ENCODE measurements around the gene DAZAP2. TPM values are rescaled to one million over a fixed set of nuclear protein-coding genes. Genes with fewer than 3 reads are reported as not detected.
"Not testable (repeated sequence)": the region's sequence is repeated elsewhere in the genome, so short reads cannot be mapped to it uniquely, and the experiment has no call there.

Gene DAZAP2
- total and polyA plus RNA-seq, 2 experiments from 2014 or later: 145 to 216 TPM

DNA sequence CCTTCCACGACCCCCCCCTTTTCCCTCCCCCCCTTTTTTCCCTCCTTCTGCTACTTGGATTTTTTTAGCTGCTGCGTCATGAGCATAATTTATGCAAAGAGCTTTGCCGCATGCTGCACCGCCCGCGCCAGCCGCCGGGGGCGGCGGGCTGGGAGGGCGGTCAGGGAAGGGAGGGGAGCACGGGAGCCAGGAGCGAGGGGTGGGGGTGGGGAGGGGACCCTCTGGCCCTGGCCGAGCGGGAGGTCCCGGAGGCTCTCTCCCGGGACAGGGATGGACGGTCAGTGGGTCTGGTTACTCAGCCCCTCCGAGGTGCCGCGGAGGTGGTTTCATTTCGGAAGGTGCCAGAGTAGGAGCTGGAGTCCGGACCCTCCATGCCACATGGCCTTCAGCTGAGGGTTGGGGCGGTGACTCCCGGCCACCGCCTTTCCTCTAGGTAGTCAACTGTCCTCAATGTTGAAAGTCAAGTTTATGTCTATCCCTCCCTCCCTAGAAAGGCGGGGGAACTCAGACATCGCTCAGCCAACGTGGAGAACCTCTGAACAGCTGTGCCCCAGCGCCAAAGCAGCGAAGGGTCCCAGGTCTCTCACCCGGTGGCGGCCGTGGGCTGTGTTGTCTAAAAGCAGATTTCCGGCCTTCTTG lies 20.5 kb upstream of the DAZAP2 start, which contains the start of gene POU6F1:
POU6F1 (minus strand) TSS at position 95 of the 639 bp plus-strand sequence. CDS start 11,226 bp downstream, outside the sequence.
- peak within 1 kb of the TSS; percentile 99 for H2AFZ ChIP-seq
- 1 to 4% methylated on average over 14 to 35 of the region's 35 CpGs for WGBS, 2 experiments (ENCODE audit: low coverage in 1 of 2, low lambda C conversion rate in 2 of 2, missing lambda C conversion rate in 2 of 2)

DNA sequence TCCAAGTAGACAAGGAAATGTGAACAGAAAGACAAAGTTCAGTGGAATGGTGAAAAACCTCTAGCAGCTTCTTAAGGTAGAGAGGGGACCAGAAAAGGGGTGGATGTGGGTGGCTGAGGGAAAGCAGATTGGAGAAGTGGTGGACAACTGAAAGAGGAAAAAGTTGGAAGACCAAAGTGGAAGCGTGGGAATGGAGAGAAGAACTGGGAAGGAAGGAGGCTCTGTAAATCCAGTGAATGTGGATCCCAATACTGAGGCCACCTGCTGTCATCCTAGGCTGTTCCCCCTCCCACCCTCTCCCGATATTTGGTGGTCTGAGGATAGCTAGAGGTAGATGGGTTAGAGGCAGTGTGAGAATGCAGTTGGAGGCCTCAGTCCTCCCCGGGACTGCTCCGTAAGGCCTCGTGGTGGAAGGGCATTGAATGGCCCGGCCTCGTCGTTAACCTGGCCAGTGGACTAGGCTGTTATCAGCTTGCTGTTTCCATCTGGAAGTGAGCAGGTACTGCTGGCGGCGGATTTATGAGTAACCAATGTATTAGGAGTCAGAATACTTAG lies 19.9 kb upstream of the DAZAP2 start:
- H3K79me2 ChIP-seq (ENCODE audit: insufficient read depth): no peaks in the 10 kb centered on the region
- WGBS, 2 experiments (ENCODE audit: low coverage in 1 of 2, low lambda C conversion rate in 2 of 2, missing lambda C conversion rate in 2 of 2): 67 to 68% methylated on average over 10 of the region's 10 CpGs
- in situ Hi-C loops (cut with MboI): no loop called here

More for the DNA sequence above, 20.5 kb upstream of the DAZAP2 start, which contains the start of gene POU6F1:
- DNase-seq: peak; percentile 91
- Histone ChIP-seq H3K27ac (peak within 1 kb of the TSS; percentile 28), H3K27me3 (replicated peaks; ENCODE audit: insufficient read depth) (no peaks in the 10 kb centered on the region), H3K9ac (peak within 1 kb of the TSS; percentile 89), H3K4me2 (ENCODE audit: unreplicated experiment) (peak within 1 kb of the TSS; percentile 92), H3K9me3 (ENCODE audit: low read depth) (no peaks in the 10 kb centered on the region), H3K9me2 (ENCODE audit: insufficient read depth) (no peaks in the 10 kb centered on the region), H4K20me1 (ENCODE audit: insufficient read depth) (no peaks in the 10 kb centered on the region), H3F3A (ENCODE audit: insufficient read depth) (peaks cover 8% of the 10 kb centered on the region), H3K36me3 (ENCODE audit: low read depth) (no peaks in the 10 kb centered on the region), H3K4me1 (ENCODE audit: insufficient read depth) (0 out of 2 replicates have a peak, but pooled peaks cover 5% of the 10 kb centered on the region), H3K4me3 (peak within 1 kb of the TSS; percentile 92), H3K79me2 (ENCODE audit: insufficient read depth) (no peaks in the 10 kb centered on the region)
- TF ChIP-seq EZH2phosphoT487 (IDR thresholded peaks at IDR 0.05; ENCODE audit: insufficient read depth, low read depth) (no peak), EZH2 (IDR thresholded peaks at IDR 0.05; ENCODE audit: insufficient read depth, poor library complexity, severe bottlenecking) (no peak)
- in situ Hi-C loops (cut with MboI): no loop called here

DNA sequence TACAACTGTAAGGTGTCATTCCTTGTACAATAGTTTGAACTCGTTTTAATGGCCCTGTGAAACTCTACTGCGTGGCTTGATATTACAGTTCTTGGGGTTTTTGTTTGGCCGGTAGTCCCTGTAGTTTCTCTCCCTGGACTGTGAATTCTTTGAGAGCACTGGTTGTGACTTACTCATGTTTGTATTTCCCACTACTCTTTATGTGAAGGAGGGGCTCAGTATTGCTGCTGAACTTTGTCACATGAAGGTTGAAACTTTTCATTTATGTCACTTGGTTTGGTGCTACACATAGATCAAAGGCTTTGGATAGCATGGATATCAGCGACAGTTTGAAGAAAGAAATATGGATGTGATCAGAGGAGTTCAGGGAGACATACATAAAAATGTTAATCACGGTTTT lies 19.3 kb upstream of the DAZAP2 start:
- Histone ChIP-seq H3K36me3 (ENCODE audit: low read depth) (no peaks in the 10 kb centered on the region), H3K4me2 (ENCODE audit: unreplicated experiment) (no peak overlapping the region), H4K20me1 (ENCODE audit: insufficient read depth) (no peaks in the 10 kb centered on the region), H3K9ac (no peak overlapping the region), H3K4me1 (ENCODE audit: insufficient read depth) (0 out of 2 replicates have a peak, but pooled peaks cover 5% of the 10 kb centered on the region), H3K79me2 (ENCODE audit: insufficient read depth) (no peaks in the 10 kb centered on the region), H3K27me3 (replicated peaks; ENCODE audit: insufficient read depth) (no peaks in the 10 kb centered on the region), H3K9me3 (ENCODE audit: low read depth) (no peaks in the 10 kb centered on the region), H3K9me2 (ENCODE audit: insufficient read depth) (no peaks in the 10 kb centered on the region), H3K27ac (no peak overlapping the region), H3K4me3 (no peak overlapping the region), H3F3A (ENCODE audit: insufficient read depth) (peaks cover 8% of the 10 kb centered on the region), H2AFZ (no peak overlapping the region)
- DNase-seq: no peak
- WGBS, 2 experiments (ENCODE audit: low coverage in 1 of 2, low lambda C conversion rate in 2 of 2, missing lambda C conversion rate in 2 of 2): 90 to 91% methylated on average over 5 of the region's 5 CpGs
- TF ChIP-seq EZH2phosphoT487 (IDR thresholded peaks at IDR 0.05; ENCODE audit: insufficient read depth, low read depth): no peak
- TF ChIP-seq EZH2 (IDR thresholded peaks at IDR 0.05; ENCODE audit: insufficient read depth, poor library complexity, severe bottlenecking): no peak
- in situ Hi-C loops (cut with MboI): no loop called here

More for the DNA sequence above, 19.9 kb upstream of the DAZAP2 start:
- H3K27ac ChIP-seq: peak overlapping the region; percentile 28
- H3F3A ChIP-seq (ENCODE audit: insufficient read depth): peaks cover 8% of the 10 kb centered on the region
- DNase-seq: no peak
- TF ChIP-seq EZH2 (IDR thresholded peaks at IDR 0.05; ENCODE audit: insufficient read depth, poor library complexity, severe bottlenecking): no peak
- no peak for TF ChIP-seq EZH2phosphoT487 (IDR thresholded peaks at IDR 0.05; ENCODE audit: insufficient read depth, low read depth)
- no peaks in the 10 kb centered on the region for H3K9me2 ChIP-seq (ENCODE audit: insufficient read depth)
- no peaks in the 10 kb centered on the region for H3K27me3 ChIP-seq (replicated peaks; ENCODE audit: insufficient read depth)
- H3K36me3 ChIP-seq (ENCODE audit: low read depth): no peaks in the 10 kb centered on the region
- H3K9me3 ChIP-seq (ENCODE audit: low read depth): no peaks in the 10 kb centered on the region
- peak overlapping the region; percentile 92 for H3K4me3 ChIP-seq
- peak overlapping the region; percentile 92 for H3K4me2 ChIP-seq (ENCODE audit: unreplicated experiment)
- H3K9ac ChIP-seq: peak overlapping the region; percentile 89
- peak overlapping the region; percentile 99 for H2AFZ ChIP-seq
- H3K4me1 ChIP-seq (ENCODE audit: insufficient read depth): 0 out of 2 replicates have a peak, but pooled peaks cover 5% of the 10 kb centered on the region
- H4K20me1 ChIP-seq (ENCODE audit: insufficient read depth): no peaks in the 10 kb centered on the region

DNA sequence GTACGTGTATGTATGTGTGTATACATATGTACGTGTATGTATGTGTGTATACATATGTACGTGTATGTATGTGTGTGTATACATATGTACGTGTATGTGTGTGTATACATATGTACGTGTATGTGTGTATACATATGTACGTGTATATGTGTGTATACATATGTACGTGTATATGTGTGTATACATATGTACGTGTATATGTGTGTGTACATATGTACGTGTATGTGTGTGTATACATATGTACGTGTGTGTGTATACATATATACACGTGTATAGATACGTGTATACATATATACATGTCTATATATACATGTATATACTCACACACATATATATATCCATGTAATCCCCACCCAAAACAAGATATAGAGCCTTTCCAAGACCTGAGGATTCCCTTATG lies 18.8 kb upstream of the DAZAP2 start:
- H2AFZ ChIP-seq; DNase-seq; H3K27me3 ChIP-seq (replicated peaks; ENCODE audit: insufficient read depth); H3K27ac ChIP-seq; H3K9me2 ChIP-seq (ENCODE audit: insufficient read depth); H3K79me2 ChIP-seq (ENCODE audit: insufficient read depth); H3K4me2 ChIP-seq (ENCODE audit: unreplicated experiment); H3K9me3 ChIP-seq (ENCODE audit: low read depth); in situ Hi-C loops (cut with MboI); H4K20me1 ChIP-seq (ENCODE audit: insufficient read depth); H3K36me3 ChIP-seq (ENCODE audit: low read depth); H3K4me1 ChIP-seq (ENCODE audit: insufficient read depth); H3K9ac ChIP-seq; H3F3A ChIP-seq (ENCODE audit: insufficient read depth); H3K4me3 ChIP-seq: not testable (repeated sequence)
- 89 to 91% methylated on average over 12 of the region's 12 CpGs for WGBS, 2 experiments (ENCODE audit: low coverage in 1 of 2, low lambda C conversion rate in 2 of 2, missing lambda C conversion rate in 2 of 2)

Measured in GM23248 (cell line).